Ishikawa (cell line): ENCODE data around the gene DACH1.

ENCODE experiments used
- CEBPB ChIP-seq: IDR thresholded peaks from 2 replicates; pipeline ENCODE4 v1.6.1; 2012
- CREB1 ChIP-seq: IDR thresholded peaks from 2 replicates; pipeline ENCODE4 v1.6.1; 2012; ENCODE audit warnings: low read depth
- EGR1 ChIP-seq: IDR thresholded peaks from 2 replicates; pipeline ENCODE4 v1.6.1; 2012
- EP300 ChIP-seq: IDR thresholded peaks from 2 replicates; pipeline ENCODE4 v1.6.1; 2012; ENCODE audit warnings: borderline replicate concordance
- FOXM1 ChIP-seq: IDR thresholded peaks from 2 replicates; pipeline ENCODE4 v1.6.1; 2012; ENCODE audit warnings: low read depth, borderline replicate concordance
- MAX ChIP-seq: IDR thresholded peaks from 2 replicates; pipeline ENCODE4 v1.6.1; 2012
- NFIC ChIP-seq: IDR thresholded peaks from 2 replicates; pipeline ENCODE4 v1.6.1; 2012
- RAD21 ChIP-seq: IDR thresholded peaks from 2 replicates; pipeline ENCODE4 v1.6.1; 2012; ENCODE audit warnings: low read depth
- REST ChIP-seq: IDR thresholded peaks from 2 replicates; pipeline ENCODE4 v1.6.1; 2012; ENCODE audit warnings: low read depth, mild to moderate bottlenecking
- TAF1 ChIP-seq: IDR thresholded peaks from 2 replicates; pipeline ENCODE4 v1.6.1; 2012; ENCODE audit warnings: low read depth, mild to moderate bottlenecking
- TEAD4 ChIP-seq: IDR thresholded peaks from 2 replicates; pipeline ENCODE4 v1.6.1; 2012
- USF1 ChIP-seq: IDR thresholded peaks from 2 replicates; pipeline ENCODE4 v1.6.1; 2012
- YY1 ChIP-seq: IDR thresholded peaks from 2 replicates; pipeline ENCODE4 v1.6.1; 2012; ENCODE audit warnings: low read depth
- ZBTB7A ChIP-seq: IDR thresholded peaks from 2 replicates; pipeline ENCODE4 v1.6.1; 2012; ENCODE audit warnings: low read depth

DNA sequence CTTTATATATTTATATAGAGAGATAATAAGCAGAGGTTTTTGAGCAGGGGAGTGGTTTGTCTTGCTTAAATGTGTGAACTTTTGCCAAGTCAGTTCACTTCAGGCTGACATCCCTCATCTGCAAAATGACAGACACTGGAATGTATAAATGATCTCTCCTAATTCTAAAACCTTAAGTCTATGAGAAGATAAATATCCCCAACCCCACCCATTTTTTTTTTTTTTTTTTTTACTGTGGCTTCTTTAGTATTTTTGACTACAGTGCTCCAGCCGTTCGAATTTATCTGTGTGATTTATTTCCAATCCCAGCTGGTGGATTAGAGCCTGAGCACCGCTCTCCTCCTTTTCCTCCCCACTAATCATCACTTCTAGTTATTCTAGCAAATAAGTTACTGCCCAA, 234.8 kb downstream of the DACH1 start:
- no peak for TF ChIP-seq EGR1
- no peak for TF ChIP-seq EP300
- TF ChIP-seq YY1: no peak
- no peak for TF ChIP-seq REST
- no peak for TF ChIP-seq TAF1
- no peak for TF ChIP-seq CEBPB
- no peak for TF ChIP-seq NFIC
- no peak for TF ChIP-seq RAD21
- no peak for TF ChIP-seq FOXM1
- no peak for TF ChIP-seq ZBTB7A
- TF ChIP-seq MAX: no peak
- TF ChIP-seq TEAD4: no peak
- TF ChIP-seq CREB1: no peak
- TF ChIP-seq USF1: no peak
